Caco-2 (cell line): ENCODE results near the gene ST3GAL2. TPM values are rescaled to one million over a fixed set of nuclear protein-coding genes. Genes with fewer than 3 reads are reported as not detected.
"Not testable (repeated sequence)": the region's sequence is repeated elsewhere in the genome, so short reads cannot be mapped to it uniquely, and the experiment has no call there.

Experiments
- BruUV-seq: library from RNA; stranded (reverse); fragments of 400-500 nt; replicated peaks from 2 replicates; lab custom pipeline; 2021; lab: Mats Ljungman, UMichigan
- CTCF ChIA-PET: fragments of 300-600 bp; sonication (Branson Sonifier 250); formaldehyde crosslinking; loops from one replicate; lab custom pipeline; 2022; ENCODE audit warnings: antibody characterized with exemption; lab: Charles Lee
- POLR2A ChIA-PET: fragments of 300-600 bp; sonication (Branson Sonifier 250); formaldehyde crosslinking; loops from one replicate; lab custom pipeline; 2022; ENCODE audit warnings: antibody characterized with exemption; lab: Charles Lee
- DNase-seq, 2 experiments: peaks; one replicate each; pipeline versions ENCODE4 v3.0.0 to v3.0.0-alpha.2; 2020 to 2022
- H3K27me3 ChIP-seq: replicated peaks from 2 replicates; pipeline ENCODE4 v1.6.0; 2011; ENCODE audit warnings: low read length; ENCODE audit not compliant: control insufficient read depth, insufficient read depth
- H3K36me3 ChIP-seq: 2 replicates; pipeline ENCODE4 v1.5.1; 2011; ENCODE audit warnings: low read length; ENCODE audit not compliant: control insufficient read depth, insufficient read depth
- H3K4me1 ChIP-seq: fragments of 250-450 bp; sonication (Bioruptor Pico); 2 replicates; pipeline ENCODE4 v1.5.1; 2020; ENCODE audit warnings: mild to moderate bottlenecking
- H3K4me3 ChIP-seq: 2 replicates; pipeline ENCODE4 v1.5.1; 2011; ENCODE audit warnings: low read depth, mild to moderate bottlenecking, control low read depth, low read length
- H3K9me3 ChIP-seq: fragments of 250-450 bp; sonication (Bioruptor Pico); 2 replicates; pipeline ENCODE4 v1.5.1; 2020; ENCODE audit warnings: mild to moderate bottlenecking, moderate library complexity
- H3K27ac Mint-ChIP-seq: one replicate; pipeline ENCODE4 v1.8.0; 2022; ENCODE audit warnings: mixed read lengths; ENCODE audit not compliant: unreplicated experiment
- H3K27me3 Mint-ChIP-seq: one replicate; pipeline ENCODE4 v1.8.0; 2022; ENCODE audit warnings: mixed read lengths; ENCODE audit not compliant: insufficient read depth, unreplicated experiment
- H3K36me3 Mint-ChIP-seq: one replicate; pipeline ENCODE4 v1.8.0; 2022; ENCODE audit warnings: mild to moderate bottlenecking, mixed read lengths; ENCODE audit not compliant: insufficient read depth, unreplicated experiment
- H3K4me1 Mint-ChIP-seq: one replicate; pipeline ENCODE4 v1.8.0; 2022; ENCODE audit warnings: low read depth, mixed read lengths; ENCODE audit not compliant: unreplicated experiment
- H3K4me3 Mint-ChIP-seq: one replicate; pipeline ENCODE4 v1.8.0; 2022; ENCODE audit warnings: mild to moderate bottlenecking, moderate library complexity, mixed read lengths; ENCODE audit not compliant: unreplicated experiment
- H3K9me3 Mint-ChIP-seq: one replicate; pipeline ENCODE4 v1.8.0; 2022; ENCODE audit warnings: mixed read lengths; ENCODE audit not compliant: unreplicated experiment
- CTCF ChIP-seq, 2 experiments: fragments of 200-600 bp in 1 of 2; IDR thresholded peaks; 1 replicate in 1 of 2; 2 replicates in 1 of 2; pipeline versions ENCODE4 v1.5.1 to v1.8.0; 2011 to 2022; ENCODE audit warnings: antibody characterized with exemption in 1 of 2, control low read depth in 1 of 2, inconsistent platforms in 1 of 2, low read depth in 1 of 2, low read length in 1 of 2, mild to moderate bottlenecking in 1 of 2, moderate library complexity in 1 of 2; ENCODE audit not compliant: insufficient read depth in 1 of 2, severe bottlenecking in 1 of 2, unreplicated experiment in 1 of 2
- intact Hi-C: fragments of 100-400 bp; cut with micrococcal nuclease; formaldehyde crosslinking; loops from one replicate; pipeline ENCODE4 v1.10.0; 2022; ENCODE audit not compliant: unreplicated experiment
- total RNA-seq: library from RNA; stranded (reverse); gene quantifications from 2 replicates; pipeline ENCODE4 v1.2.3, GENCODE V29; 2022

The ST3GAL2 gene
- total RNA-seq, 1 experiment from 2014 or later: 31.1 TPM

- TF ChIP-seq CTCF (IDR thresholded peaks at IDR 0.05; ENCODE audit: insufficient read depth in 1 of 2, low read depth in 1 of 2, low read length in 1 of 2, severe bottlenecking in 1 of 2, unreplicated experiment in 1 of 2): no peak
- Histone ChIP-seq H3K27me3 (no peaks in the 10 kb centered on the region), H3K4me1 (peaks cover 22% of the 10 kb centered on the region), H3K36me3 (no peaks in the 10 kb centered on the region; the same call in 1 of the 2 replicates), H3K9me3 (no peaks in the 10 kb centered on the region), H3K4me3 (no peak overlapping the region)
- Mint-ChIP-seq H3K4me3 (no peak overlapping the region), H3K27me3 (no peaks in the 10 kb centered on the region), H3K4me1 (peaks cover 23% of the 10 kb centered on the region), H3K9me3 (no peaks in the 10 kb centered on the region), H3K36me3 (peaks cover 34% of the 10 kb centered on the region), H3K27ac (no peak overlapping the region)
- ChIA-PET POLR2A (no interaction called here), CTCF (no interaction called here)
- BruUV-seq: no TSS peak
- DNase-seq: no peak
- intact Hi-C loops: no loop called here
These were observed 26.5 kb downstream of the ST3GAL2 start for GRCh38 chr16:70412385-70412784.

GRCh38 chr16:70410734-70411133 lies 28.2 kb downstream of the ST3GAL2 start:
- Histone ChIP-seq H3K9me3 (no peaks in the 10 kb centered on the region), H3K4me1 (peaks cover 22% of the 10 kb centered on the region), H3K36me3 (no peaks in the 10 kb centered on the region; the same call in 1 of the 2 replicates), H3K27me3 (no peaks in the 10 kb centered on the region), H3K4me3 (no peak overlapping the region)
- DNase-seq: no peak
- no peak overlapping the region for H3K27ac Mint-ChIP-seq
- H3K27me3 Mint-ChIP-seq: no peaks in the 10 kb centered on the region
- no TSS peak for BruUV-seq
- peaks cover 35% of the 10 kb centered on the region for H3K36me3 Mint-ChIP-seq
- ChIA-PET POLR2A (no interaction called here), CTCF (no interaction called here)
- H3K9me3 Mint-ChIP-seq: no peaks in the 10 kb centered on the region
- H3K4me3 Mint-ChIP-seq: no peak overlapping the region
- TF ChIP-seq CTCF (IDR thresholded peaks at IDR 0.05; ENCODE audit: insufficient read depth in 1 of 2, low read depth in 1 of 2, low read length in 1 of 2, severe bottlenecking in 1 of 2, unreplicated experiment in 1 of 2): no peak
- intact Hi-C loops: no loop called here
- H3K4me1 Mint-ChIP-seq: peaks cover 21% of the 10 kb centered on the region

- CTCF ChIA-PET: interaction anchor here (0.6 to 0.7 kb wide), 2 partner anchors 9 to 103 kb away, joined by 3 to 4 read pairs; no protein-coding TSS in a partner anchor
- no peak overlapping the region for H3K27ac Mint-ChIP-seq
These were observed 31.1 kb downstream of the ST3GAL2 start for GRCh38 chr16:70407811-70408274.

GRCh38 chr16:70406104-70406503 lies 32.8 kb downstream of the ST3GAL2 start:
- POLR2A ChIA-PET, intact Hi-C loops, BruUV-seq, H3K27ac Mint-ChIP-seq, H3K27me3 Mint-ChIP-seq, H3K4me3 ChIP-seq, CTCF ChIA-PET, H3K36me3 ChIP-seq, H3K9me3 ChIP-seq, DNase-seq, H3K4me3 Mint-ChIP-seq, H3K9me3 Mint-ChIP-seq, H3K4me1 ChIP-seq, H3K27me3 ChIP-seq: not testable (repeated sequence)
- H3K4me1 Mint-ChIP-seq: peaks cover 34% of the 10 kb centered on the region
- peaks cover 42% of the 10 kb centered on the region for H3K36me3 Mint-ChIP-seq

More at GRCh38 chr16:70407811-70408274, 31.1 kb downstream of the ST3GAL2 start:
- Mint-ChIP-seq H3K4me3 (no peak overlapping the region), H3K27me3 (no peaks in the 10 kb centered on the region), H3K4me1 (peaks cover 26% of the 10 kb centered on the region), H3K36me3 (peaks cover 36% of the 10 kb centered on the region), H3K9me3 (no peaks in the 10 kb centered on the region)
- Histone ChIP-seq H3K36me3 (no peaks in the 10 kb centered on the region; the same call in 1 of the 2 replicates), H3K4me1 (peaks cover 21% of the 10 kb centered on the region), H3K27me3 (no peaks in the 10 kb centered on the region), H3K9me3 (no peaks in the 10 kb centered on the region), H3K4me3 (no peak overlapping the region)
- no TSS peak for BruUV-seq
- DNase-seq: no peak
- POLR2A ChIA-PET: interaction anchor here (0.7 to 1.7 kb wide), 2 partner anchors 11 to 27 kb away, joined by 3 to 8 read pairs; no protein-coding TSS in a partner anchor
- no peak for TF ChIP-seq CTCF (IDR thresholded peaks at IDR 0.05; ENCODE audit: insufficient read depth in 1 of 2, low read depth in 1 of 2, low read length in 1 of 2, severe bottlenecking in 1 of 2, unreplicated experiment in 1 of 2)
- intact Hi-C loops: no loop called here
